H9 (cell line): ENCODE data around the gene SHMT2. TPM values are rescaled to one million over a fixed set of nuclear protein-coding genes. Genes with fewer than 3 reads are reported as not detected.

Experiments
- DNase-seq: peaks from one replicate; pipeline ENCODE4 v3.0.0-alpha.2; 2017
- H2AFZ ChIP-seq: one replicate; pipeline ENCODE4 v1.6.1; 2013; ENCODE audit warnings: mild to moderate bottlenecking, low read length, control low read depth, moderate library complexity
- H2AK5ac ChIP-seq: 2 replicates; pipeline ENCODE4 v1.6.1; 2013; ENCODE audit warnings: low read length, control low read depth, mixed read lengths; ENCODE audit not compliant: insufficient read length
- H2BK120ac ChIP-seq: one replicate; pipeline ENCODE4 v1.6.1; 2013; ENCODE audit warnings: low read depth, mild to moderate bottlenecking, low read length, control low read depth, inconsistent platforms; ENCODE audit not compliant: poor library complexity, severe bottlenecking
- H2BK12ac ChIP-seq: 2 replicates; pipeline ENCODE4 v1.6.1; 2013; ENCODE audit warnings: low read length, control low read depth, mixed read lengths, low read depth; ENCODE audit not compliant: insufficient read length
- H2BK15ac ChIP-seq: 2 replicates; pipeline ENCODE4 v1.6.1; 2013; ENCODE audit warnings: low read depth, low read length, control low read depth
- H2BK20ac ChIP-seq: one replicate; pipeline ENCODE4 v1.6.1; 2013; ENCODE audit warnings: low read depth, mild to moderate bottlenecking, low read length, control low read depth, inconsistent platforms; ENCODE audit not compliant: poor library complexity, severe bottlenecking
- H2BK5ac ChIP-seq: 2 replicates; pipeline ENCODE4 v1.6.1; 2013; ENCODE audit warnings: low read length, control low read depth, mixed read lengths; ENCODE audit not compliant: insufficient read length
- H3K14ac ChIP-seq: 2 replicates; pipeline ENCODE4 v1.6.1; 2013; ENCODE audit warnings: low read length, control low read depth; ENCODE audit not compliant: insufficient read depth
- H3K18ac ChIP-seq: 2 replicates; pipeline ENCODE4 v1.6.1; 2013; ENCODE audit warnings: low read depth, mild to moderate bottlenecking, mixed read lengths, low read length, control low read depth; ENCODE audit not compliant: insufficient read length
- H3K23ac ChIP-seq: 2 replicates; pipeline ENCODE4 v1.6.1; 2013; ENCODE audit warnings: low read length, control low read depth, mixed read lengths, low read depth; ENCODE audit not compliant: insufficient read length
- H3K23me2 ChIP-seq: 2 replicates; pipeline ENCODE4 v1.6.1; 2013; ENCODE audit warnings: low read depth, mild to moderate bottlenecking, mixed read lengths, low read length, control low read depth; ENCODE audit not compliant: insufficient read length, poor library complexity, severe bottlenecking
- H3K27ac ChIP-seq: 2 replicates; pipeline ENCODE4 v1.5.1; 2013; ENCODE audit warnings: low read length, control low read depth, mixed read lengths, low read depth; ENCODE audit not compliant: insufficient read length
- H3K27me3 ChIP-seq: 2 replicates; pipeline ENCODE4 v1.6.1; 2013; ENCODE audit warnings: low read length, control low read depth, inconsistent platforms; ENCODE audit not compliant: insufficient read depth
- H3K4ac ChIP-seq: 2 replicates; pipeline ENCODE4 v1.6.1; 2013; ENCODE audit warnings: low read depth, mild to moderate bottlenecking, control low read depth, inconsistent platforms, low read length, moderate library complexity
- H3K4me1 ChIP-seq: 2 replicates; pipeline ENCODE4 v1.6.1; 2013; ENCODE audit warnings: low read length, control low read depth, inconsistent platforms; ENCODE audit not compliant: insufficient read depth
- H3K4me2 ChIP-seq: 2 replicates; pipeline ENCODE4 v1.6.1; 2013; ENCODE audit warnings: low read length, control low read depth, mixed read lengths; ENCODE audit not compliant: insufficient read length, insufficient read depth
- H3K56ac ChIP-seq: 2 replicates; pipeline ENCODE4 v1.6.1; 2013; ENCODE audit warnings: low read depth, mild to moderate bottlenecking, mixed read lengths, low read length, control low read depth; ENCODE audit not compliant: insufficient read length
- H3K79me1 ChIP-seq: 2 replicates; pipeline ENCODE4 v1.6.1; 2013; ENCODE audit warnings: low read depth, mild to moderate bottlenecking, moderate library complexity, low read length, control low read depth, inconsistent platforms; ENCODE audit not compliant: insufficient read depth, poor library complexity, severe bottlenecking
- H3K79me2 ChIP-seq: 2 replicates; pipeline ENCODE4 v1.6.1; 2013; ENCODE audit warnings: low read length, control low read depth, inconsistent platforms; ENCODE audit not compliant: insufficient read depth
- H3K9ac ChIP-seq: 2 replicates; pipeline ENCODE4 v1.6.1; 2013; ENCODE audit warnings: low read length, control low read depth, mixed read lengths; ENCODE audit not compliant: insufficient read length; ENCODE audit errors: extremely low read depth
- H3K9me3 ChIP-seq: one replicate; pipeline ENCODE4 v1.6.1; 2013; ENCODE audit warnings: low read depth, low read length, inconsistent platforms; ENCODE audit not compliant: control insufficient read depth
- H3T11ph ChIP-seq: one replicate; pipeline ENCODE4 v1.6.1; 2013; ENCODE audit warnings: mild to moderate bottlenecking, low read length, control low read depth, inconsistent platforms
- H4K20me1 ChIP-seq: one replicate; pipeline ENCODE4 v1.6.1; 2013; ENCODE audit not compliant: control insufficient read depth, insufficient read length, insufficient read depth
- H4K5ac ChIP-seq: 2 replicates; pipeline ENCODE4 v1.6.1; 2013; ENCODE audit warnings: low read depth, mild to moderate bottlenecking, mixed read lengths, low read length, control low read depth; ENCODE audit not compliant: insufficient read length
- H4K8ac ChIP-seq: replicated peaks from 2 replicates; pipeline ENCODE4 v1.6.1; 2013; ENCODE audit warnings: low read length, control low read depth, mixed read lengths, low read depth; ENCODE audit not compliant: insufficient read length
- H4K91ac ChIP-seq: 2 replicates; pipeline ENCODE4 v1.6.1; 2013; ENCODE audit warnings: low read depth, mild to moderate bottlenecking, moderate library complexity, mixed read lengths, low read length, control low read depth; ENCODE audit not compliant: insufficient read length
- H3K27ac Mint-ChIP-seq, 3 experiments: 2 replicates in 2 of 3; 3 replicates in 1 of 3; pipeline ENCODE4 v1.8.0; 2020 to 2021; ENCODE audit warnings: mixed read lengths in 3 of 3, mild to moderate bottlenecking in 1 of 3, moderate library complexity in 1 of 3
- H3K27me3 Mint-ChIP-seq: 2 replicates; pipeline ENCODE4 v1.8.0; 2021; ENCODE audit warnings: low read depth, mild to moderate bottlenecking, moderate library complexity, mixed read lengths
- H3K36me3 Mint-ChIP-seq, 3 experiments: 2 replicates in 2 of 3; 3 replicates in 1 of 3; pipeline ENCODE4 v1.8.0; 2020 to 2021; ENCODE audit warnings: low read depth in 3 of 3, mixed read lengths in 3 of 3; ENCODE audit not compliant: insufficient read depth in 1 of 3
- H3K4me1 Mint-ChIP-seq, 2 experiments: 2 replicates each; pipeline ENCODE4 v1.8.0; 2020; ENCODE audit warnings: mixed read lengths in 2 of 2
- H3K4me3 Mint-ChIP-seq, 2 experiments: 2 replicates in 1 of 2; 3 replicates in 1 of 2; pipeline ENCODE4 v1.8.0; 2020 to 2021; ENCODE audit warnings: mild to moderate bottlenecking in 2 of 2, mixed read lengths in 2 of 2, moderate library complexity in 1 of 2
- H3K9me3 Mint-ChIP-seq, 2 experiments: 2 replicates in 1 of 2; 3 replicates in 1 of 2; pipeline ENCODE4 v1.8.0; 2020; ENCODE audit warnings: mild to moderate bottlenecking in 2 of 2, mixed read lengths in 2 of 2, moderate library complexity in 1 of 2
- WGBS: extraction: QIAGEN DNeasy Blood & Tissue Kit; methylation state at CpG from one replicate; pipeline ENCODE4 v1.1.7; 2013; ENCODE audit warnings: missing lambda C conversion rate, low lambda C conversion rate, mixed read lengths; ENCODE audit not compliant: insufficient read length; ENCODE audit errors: extremely low coverage; 5-methylcytosine and 5-hydroxymethylcytosine counted together
- total RNA-seq: library from RNA; stranded (reverse); gene quantifications from 2 replicates; pipeline ENCODE4 v1.2.1, GENCODE V29; 2021
- TF ChIP-seq, protein P1 (sequence below): fragments of 200-600 bp; sonication (generic); conservative IDR thresholded peaks from 3 replicates; pipeline ENCODE4 v1.8.0; 2021; ENCODE audit warnings: antibody characterized with exemption, mild to moderate bottlenecking

Gene SHMT2
- total RNA-seq, 1 experiment from 2014 or later, result 260 TPM

DNA sequence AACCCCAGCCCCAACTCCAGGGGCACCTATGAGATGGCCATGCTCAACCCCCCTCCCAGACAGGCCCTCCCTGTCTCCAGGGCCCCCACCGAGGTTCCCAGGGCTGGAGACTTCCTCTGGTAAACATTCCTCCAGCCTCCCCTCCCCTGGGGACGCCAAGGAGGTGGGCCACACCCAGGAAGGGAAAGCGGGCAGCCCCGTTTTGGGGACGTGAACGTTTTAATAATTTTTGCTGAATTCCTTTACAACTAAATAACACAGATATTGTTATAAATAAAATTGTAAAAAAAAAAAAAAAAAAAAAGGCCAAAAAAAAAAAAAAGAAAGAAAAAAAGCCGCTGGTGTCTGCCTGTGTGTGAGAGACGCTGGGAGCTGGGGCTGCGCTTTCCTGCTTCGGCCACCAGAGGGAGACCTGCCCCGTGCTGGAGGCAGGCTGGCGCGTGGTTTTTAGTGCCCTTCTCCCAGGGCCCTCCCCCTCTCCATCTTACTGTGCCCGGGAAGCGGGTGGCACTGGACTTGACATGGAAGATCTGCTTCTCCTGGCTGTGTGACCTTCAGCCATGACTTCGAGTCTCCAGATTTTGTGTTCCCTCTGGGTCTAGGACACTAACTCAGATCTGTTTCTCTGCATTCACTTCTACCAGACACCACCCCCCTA lies 16.3 kb upstream of the SHMT2 start:
- Histone ChIP-seq H4K8ac (no peak overlapping the region), H3K4me1 (peaks cover 8% of the 10 kb centered on the region), H3K9ac (no peak overlapping the region), H2BK5ac (no peak overlapping the region), H2BK120ac (no peak overlapping the region), H3K4ac (no peak overlapping the region), H3T11ph (no peak overlapping the region), H3K79me1 (no peaks in the 10 kb centered on the region), H2BK12ac (no peak overlapping the region), H3K18ac (no peak overlapping the region), H3K79me2 (no peaks in the 10 kb centered on the region), H3K14ac (no peak overlapping the region), H4K5ac (no peak overlapping the region), H4K91ac (no peak overlapping the region), H3K23ac (no peak overlapping the region), H3K27me3 (peaks cover 26% of the 10 kb centered on the region), H2BK20ac (no peak overlapping the region), H2AFZ (no peak overlapping the region), H3K56ac (no peak overlapping the region), H4K20me1 (peaks cover 3% of the 10 kb centered on the region), H3K4me2 (peak overlapping the region; percentile 42), H2BK15ac (no peak overlapping the region), H2AK5ac (no peak overlapping the region), H3K27ac (no peak overlapping the region), H3K9me3 (no peaks in the 10 kb centered on the region), H3K23me2 (peaks cover 7% of the 10 kb centered on the region)
- Mint-ChIP-seq H3K36me3 (peaks cover 24 to 39% (median 35%) of the 10 kb centered on the region in 3 experiments), H3K27me3 (peaks cover 44% of the 10 kb centered on the region), H3K4me3 (peak overlapping the region in 1 of 2 experiments; percentile 69; a peak in 3 of 5 replicates), H3K27ac (peak overlapping the region in 1 of 3 experiments; percentile 89; a peak in 1 of 7 replicates), H3K4me1 (peaks cover 33 to 34% of the 10 kb centered on the region in 2 experiments), H3K9me3 (no peaks in the 10 kb centered on the region)
- DNase-seq, result peak; percentile 89
- no CpG with 5 or more reads among the region's 16 CpGs for WGBS
- TF ChIP-seq, protein P1, sequence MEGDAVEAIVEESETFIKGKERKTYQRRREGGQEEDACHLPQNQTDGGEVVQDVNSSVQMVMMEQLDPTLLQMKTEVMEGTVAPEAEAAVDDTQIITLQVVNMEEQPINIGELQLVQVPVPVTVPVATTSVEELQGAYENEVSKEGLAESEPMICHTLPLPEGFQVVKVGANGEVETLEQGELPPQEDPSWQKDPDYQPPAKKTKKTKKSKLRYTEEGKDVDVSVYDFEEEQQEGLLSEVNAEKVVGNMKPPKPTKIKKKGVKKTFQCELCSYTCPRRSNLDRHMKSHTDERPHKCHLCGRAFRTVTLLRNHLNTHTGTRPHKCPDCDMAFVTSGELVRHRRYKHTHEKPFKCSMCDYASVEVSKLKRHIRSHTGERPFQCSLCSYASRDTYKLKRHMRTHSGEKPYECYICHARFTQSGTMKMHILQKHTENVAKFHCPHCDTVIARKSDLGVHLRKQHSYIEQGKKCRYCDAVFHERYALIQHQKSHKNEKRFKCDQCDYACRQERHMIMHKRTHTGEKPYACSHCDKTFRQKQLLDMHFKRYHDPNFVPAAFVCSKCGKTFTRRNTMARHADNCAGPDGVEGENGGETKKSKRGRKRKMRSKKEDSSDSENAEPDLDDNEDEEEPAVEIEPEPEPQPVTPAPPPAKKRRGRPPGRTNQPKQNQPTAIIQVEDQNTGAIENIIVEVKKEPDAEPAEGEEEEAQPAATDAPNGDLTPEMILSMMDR, result peak; percentile 95
